NCI-H446 (cell line): ENCODE results near the gene RNU5B-1.

Source experiments
- DNase-seq, 2 experiments: peaks; one replicate each; lab custom pipeline; 2025; lab: John Stamatoyannopoulos, UW

Gene RNU5B-1

GRCh38 chr15:65304381-65305149 is at the start of gene RNU5B-1:
Gene RNU5B-1 (plus strand): TSS chr15:65304677.
- DNase-seq: peak; percentile 95 to 96

- DNase-seq: no peak
Measured at GRCh38 chr15:65254758-65255157, 49.7 kb upstream of the RNU5B-1 start.

DNA sequence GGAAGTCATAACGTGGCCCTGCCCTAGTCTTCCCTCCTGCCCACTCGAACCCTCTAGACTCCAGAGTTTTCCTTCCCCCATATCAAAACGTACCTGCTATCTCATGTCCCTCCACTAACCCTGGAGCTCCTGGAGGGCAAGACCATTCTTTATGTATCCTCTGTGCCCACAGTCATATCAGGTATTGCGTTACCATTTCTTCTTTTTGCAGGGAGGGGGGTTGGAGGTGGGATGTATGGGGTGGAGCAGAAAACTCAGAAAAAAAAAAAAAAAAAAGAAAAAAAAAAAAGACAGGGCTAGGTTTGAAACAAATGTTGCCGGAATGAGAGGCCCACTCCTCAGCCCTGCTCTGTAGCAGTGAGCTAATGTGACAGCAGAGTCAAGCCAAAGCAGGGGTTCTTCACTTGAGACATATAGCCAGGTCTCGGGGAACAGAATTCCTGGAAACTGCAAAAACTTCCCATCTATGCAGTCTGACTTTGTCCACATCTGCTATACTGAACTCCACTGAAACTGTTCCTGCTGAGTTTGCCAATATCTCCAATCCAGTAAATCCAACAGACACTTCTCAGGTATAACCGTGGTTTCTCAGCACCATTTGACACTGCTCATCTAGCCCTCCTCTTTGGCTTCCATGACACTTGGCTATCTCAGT is 48.9 kb upstream of the RNU5B-1 start:
- no peak for DNase-seq

DNA sequence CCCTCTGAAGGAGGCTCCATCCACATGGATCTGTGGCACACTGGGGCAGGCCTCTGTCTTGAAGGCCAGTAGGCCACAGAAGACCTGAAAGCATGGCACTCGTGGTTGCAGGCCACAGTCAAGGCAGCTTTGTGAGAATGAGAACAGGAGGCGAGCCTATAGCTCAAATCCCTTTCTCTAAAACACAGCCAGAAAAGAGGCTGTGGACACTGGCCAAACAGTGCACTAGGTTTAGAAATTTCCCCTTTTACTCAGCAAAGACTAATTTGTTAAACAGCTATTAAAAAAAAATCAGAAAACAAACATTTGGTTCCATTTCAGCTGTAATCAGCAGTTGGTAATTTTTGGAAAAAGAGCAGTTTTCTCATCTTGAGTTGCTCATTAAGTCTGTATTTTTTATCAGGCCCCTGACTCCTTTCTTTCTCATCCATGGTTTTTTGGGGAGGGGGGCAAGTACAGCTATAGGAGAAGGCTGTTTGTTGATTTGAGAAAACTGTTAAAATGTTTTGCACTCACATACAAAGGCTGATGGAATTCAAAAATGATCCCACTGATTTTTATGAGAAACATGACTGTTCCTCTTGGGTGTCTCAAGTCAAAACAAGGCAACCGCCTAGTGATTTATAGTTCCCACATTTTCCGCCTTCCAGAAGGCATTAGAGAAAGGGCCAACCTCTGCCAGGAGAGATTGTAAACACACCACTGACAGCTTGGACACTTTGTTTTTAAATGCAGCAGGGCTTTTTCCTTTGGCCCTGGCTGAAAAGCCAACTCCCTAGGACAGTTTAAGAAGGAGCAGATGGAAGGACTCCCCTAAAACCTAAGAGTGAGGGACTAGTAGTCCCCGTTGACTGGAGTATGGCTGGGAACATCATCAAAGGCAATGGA is 45.9 kb upstream of the RNU5B-1 start:
- peak in 1 of 2 experiments; percentile 10 for DNase-seq

DNA sequence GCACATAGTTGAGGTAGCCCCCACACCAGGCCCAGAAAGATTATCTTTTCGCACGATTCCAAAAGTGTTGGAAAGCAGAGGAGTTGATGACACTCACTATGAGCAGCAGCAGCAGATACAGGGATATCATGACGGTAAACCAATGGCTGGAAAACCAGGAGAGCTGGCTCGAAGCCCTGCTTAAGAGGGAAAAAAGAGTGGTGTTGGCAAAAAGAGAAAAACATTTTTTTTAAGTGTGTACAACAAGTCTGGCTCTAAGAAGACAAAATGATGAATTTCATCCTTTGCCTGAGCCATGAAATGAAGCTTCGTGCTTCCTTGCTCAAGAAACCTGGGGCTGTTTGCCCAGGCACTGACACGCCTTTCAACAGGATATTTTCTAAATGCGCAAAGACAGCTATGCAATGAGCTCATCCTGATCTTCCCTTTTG is 45.1 kb upstream of the RNU5B-1 start:
- DNase-seq: no peak

- no peak for DNase-seq
Measured at GRCh38 chr15:65260968-65261367, 43.5 kb upstream of the RNU5B-1 start.

DNA sequence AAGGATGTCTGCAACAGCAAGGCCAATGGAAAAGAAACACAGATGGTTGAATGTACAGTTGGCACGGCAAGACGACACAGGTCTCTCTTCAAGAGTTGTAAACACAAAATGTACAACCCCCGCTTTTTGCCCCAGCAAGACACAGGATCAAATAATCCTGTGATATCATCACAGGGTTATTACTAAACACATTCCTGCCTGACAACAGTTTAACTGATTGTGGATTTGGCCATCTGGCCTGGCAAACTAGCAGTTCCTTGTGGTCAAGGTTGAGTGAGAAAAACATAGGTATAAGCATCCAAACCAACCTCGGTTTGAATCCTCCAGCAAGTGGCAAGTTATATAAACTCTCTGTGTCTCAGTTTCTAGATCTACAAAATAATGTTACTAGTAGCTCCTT is 41.2 kb upstream of the RNU5B-1 start:
- DNase-seq: no peak

- DNase-seq: no peak
Measured at GRCh38 chr15:65264863-65265430, 39.5 kb upstream of the RNU5B-1 start.

- no peak for DNase-seq
Measured at GRCh38 chr15:65266469-65266868, 38.0 kb upstream of the RNU5B-1 start.

DNA sequence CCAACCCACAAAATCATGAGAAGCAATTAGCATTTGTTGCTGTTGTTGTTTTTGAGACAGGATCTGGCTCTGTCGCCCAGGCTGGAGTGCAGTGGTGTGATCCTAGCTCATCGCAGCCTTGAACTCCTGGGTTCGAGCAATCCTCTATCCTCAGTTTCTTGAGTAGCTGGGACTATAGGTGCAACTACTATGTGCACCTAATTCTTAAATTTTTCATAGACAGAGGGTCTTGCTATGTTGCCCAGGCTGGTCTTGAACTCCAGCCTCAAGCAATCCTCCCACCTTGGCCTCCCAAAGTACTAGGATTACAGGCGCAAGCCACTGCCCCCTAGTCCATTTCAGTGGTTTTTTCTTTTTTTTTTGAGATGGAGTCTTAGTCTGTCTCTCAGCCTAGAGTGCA is 36.1 kb upstream of the RNU5B-1 start:
- no peak for DNase-seq

DNA sequence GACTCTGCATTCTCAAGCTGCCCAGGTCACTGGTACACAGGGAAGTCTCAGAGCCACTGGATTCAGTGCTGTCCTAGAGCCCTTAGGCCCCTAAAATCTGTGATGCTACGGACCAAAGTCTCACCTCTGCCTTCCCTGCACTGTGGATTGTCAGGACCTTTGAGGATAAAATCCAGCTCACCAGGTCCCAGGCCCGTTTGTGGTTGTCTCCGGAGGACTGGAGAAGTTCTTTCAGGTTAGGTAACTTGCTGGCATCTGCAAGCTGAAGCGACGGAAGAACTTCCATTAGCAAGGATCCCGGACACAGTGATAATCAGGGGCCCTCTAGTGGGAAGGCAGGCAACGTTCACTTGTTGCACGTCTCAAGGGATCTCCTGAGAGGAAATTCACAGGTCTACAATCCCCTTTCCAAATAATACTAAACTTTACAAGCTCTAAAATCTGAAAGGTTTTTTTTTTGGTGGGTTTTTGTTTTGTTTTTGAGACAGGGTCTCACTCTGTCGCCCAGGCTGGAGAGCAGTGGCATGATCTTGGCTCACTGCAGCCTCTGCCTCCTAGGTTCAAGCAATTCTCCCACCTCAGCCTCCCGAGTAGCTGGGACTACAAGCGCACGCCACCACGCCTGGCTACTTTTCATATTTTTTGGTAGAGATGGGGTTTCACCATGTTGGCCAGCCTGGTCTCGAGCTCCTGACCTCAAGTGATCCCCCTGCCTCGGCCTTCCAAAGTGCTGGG is 33.5 kb upstream of the RNU5B-1 start:
- peak in 1 of 2 experiments; percentile 20 for DNase-seq

GRCh38 chr15:65275104-65275727 is 29.3 kb upstream of the RNU5B-1 start:
- DNase-seq: no peak

DNA sequence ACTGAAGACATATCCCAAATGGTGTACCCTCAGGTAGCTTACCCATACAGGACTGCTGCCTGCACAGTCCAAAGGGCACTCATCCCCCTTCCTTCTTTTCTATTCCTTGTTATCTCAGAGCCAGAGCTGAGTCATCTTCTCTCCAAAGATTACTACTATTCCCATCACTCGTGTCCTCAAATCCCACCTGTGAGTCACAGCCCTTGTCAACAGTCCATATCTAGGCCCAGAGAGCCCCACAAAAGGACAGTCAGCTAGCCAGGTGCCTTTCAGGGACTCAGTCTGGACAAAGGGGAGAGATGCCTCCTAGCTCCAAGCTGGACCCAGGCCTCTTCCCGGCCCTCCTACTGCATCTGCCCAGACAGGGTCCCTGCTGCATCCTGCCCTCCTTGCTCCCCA is 28.8 kb upstream of the RNU5B-1 start:
- no peak for DNase-seq

GRCh38 chr15:65277015-65277414 is 27.5 kb upstream of the RNU5B-1 start:
- no peak for DNase-seq

DNA sequence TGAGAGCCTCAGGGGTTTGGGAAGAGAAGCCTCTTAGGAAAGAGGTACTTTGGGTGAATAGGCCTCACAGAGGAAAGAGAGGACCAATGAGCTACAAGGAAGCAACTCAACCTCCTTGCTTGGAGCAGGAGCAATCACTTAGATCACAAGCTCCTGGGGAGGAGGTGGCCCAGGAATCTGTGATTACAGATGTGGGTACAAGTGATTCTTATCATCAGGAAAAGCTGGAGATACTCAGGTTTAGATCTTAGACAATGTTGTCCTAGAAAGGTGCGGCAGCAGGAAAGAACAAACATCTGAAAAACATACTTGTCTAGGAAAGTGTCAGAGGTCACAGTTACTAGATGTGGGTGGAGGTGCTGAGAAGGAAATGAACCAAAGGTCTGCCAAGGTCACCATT is 26.0 kb upstream of the RNU5B-1 start:
- DNase-seq: no peak

DNA sequence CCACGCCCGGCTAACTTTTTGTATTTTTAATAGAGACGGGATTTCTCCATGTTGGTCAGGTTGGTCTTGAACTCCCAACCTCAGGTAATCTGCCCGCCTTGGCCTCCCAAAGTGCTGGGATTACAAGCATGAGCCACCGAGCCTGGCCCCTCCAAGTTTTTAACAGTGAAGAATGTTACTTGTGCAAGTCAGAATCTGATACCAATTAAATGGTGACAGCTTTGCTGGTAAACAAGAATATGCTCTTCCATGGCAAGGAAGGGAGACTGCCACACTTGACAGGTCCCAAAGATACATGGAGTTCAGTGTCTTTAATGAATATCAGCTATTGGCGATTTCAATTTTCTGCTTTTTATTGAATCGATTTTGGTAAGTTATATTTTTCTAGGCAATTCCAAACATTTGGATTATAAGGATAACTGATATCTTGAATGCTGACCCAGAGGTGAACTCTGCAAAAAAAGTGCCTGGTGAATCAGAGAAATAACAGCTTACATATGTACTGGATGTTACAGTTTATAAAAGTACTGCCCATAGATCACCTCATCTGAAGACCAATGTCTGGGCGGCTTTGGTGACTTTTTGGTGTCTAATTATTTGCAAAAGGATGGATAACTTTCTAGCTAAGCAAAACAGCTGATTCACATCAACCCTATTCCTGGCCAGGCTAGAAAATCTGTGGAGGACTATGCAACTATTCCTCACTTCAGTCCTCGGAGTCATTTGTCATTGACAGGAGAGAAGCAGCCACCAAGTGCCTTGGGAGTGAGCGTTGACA is 19.0 kb upstream of the RNU5B-1 start:
- no peak for DNase-seq

DNA sequence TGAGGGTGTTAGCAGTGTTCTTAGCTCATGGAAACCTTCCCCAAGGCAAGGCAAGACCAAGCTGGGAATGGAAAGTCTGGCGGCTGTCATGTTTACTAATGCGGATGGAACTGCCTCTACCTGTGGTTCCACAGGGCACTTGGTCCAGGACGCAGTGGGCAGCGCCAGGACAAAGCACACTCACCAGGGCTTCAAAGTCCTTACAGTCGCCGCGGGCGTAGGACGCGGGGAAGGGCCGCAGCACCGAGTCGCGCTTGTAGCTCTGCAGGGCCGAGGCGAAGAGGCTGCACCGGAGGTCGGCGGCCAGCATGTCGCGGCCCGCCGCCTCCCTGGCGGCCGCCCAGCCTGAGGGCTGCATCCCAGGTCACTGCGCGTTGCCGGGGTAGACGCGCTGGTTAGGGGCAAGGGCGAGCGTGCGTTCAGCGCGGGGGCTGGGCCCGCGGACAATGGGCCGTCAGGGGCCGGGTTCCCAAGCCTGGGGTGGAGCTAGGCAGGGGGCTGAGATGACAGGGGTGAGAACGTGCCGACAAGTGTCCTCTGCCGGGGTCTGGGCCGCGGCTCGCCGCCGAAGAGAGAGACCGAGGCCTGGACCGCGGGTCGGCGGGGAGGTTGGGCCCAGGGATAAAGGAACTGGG is 18.3 kb upstream of the RNU5B-1 start:
- DNase-seq: peak in 1 of 2 experiments; percentile 39

GRCh38 chr15:65286704-65287519 is 17.6 kb upstream of the RNU5B-1 start, which contains the start of gene PARP16:
Gene PARP16 (minus strand): TSS chr15:65286883. CDS start chr15:65286426, 457 bp downstream.
- peak; percentile 60 to 91 for DNase-seq

DNA sequence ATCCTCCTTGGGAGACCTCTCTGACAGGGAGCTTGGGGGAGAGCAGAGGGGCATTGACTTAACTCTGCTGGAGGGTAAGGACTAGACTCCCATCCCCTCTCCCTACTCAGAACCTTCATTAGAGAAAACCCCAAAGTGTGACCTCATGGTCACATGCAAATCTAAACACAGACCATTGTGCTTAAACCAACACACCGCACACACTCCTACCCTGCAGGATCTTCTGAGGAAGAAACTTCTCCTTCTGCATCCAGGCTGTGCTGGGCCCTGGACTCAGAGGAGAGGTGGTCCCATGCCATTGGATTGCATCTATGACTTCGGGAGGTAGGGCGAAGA is 17.0 kb upstream of the RNU5B-1 start:
- DNase-seq: no peak
